ENCODE data around the gene RAB3GAP2.
A peak's percentile ranks its signal among the peaks of the same experiment; 100 is the strongest.
"Not testable (repeated sequence)": the region's sequence is repeated elsewhere in the genome, so short reads cannot be mapped to it uniquely, and the experiment has no call there.

The RAB3GAP2 gene

DNA sequence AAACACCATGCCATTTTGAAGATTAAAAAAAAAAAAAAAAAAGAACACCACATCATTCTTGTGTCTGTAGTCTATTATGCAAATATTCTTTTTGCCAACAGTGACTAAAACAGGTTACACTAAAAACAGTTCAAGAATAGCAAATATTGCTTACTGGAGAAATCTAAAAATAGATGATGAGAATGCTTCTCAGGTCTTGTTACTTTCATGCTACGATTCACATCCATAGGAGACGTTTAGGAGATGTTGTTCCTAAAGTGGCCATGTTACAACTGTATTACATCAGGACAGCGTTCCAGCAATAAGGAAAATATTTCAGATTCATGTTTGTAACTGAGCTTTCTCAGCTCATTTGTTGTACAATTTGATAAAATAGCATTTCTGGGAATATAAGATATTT, 32.3 kb downstream of the RAB3GAP2 start:
- DNase-seq (ENCODE audit: low spot score), result no peak

DNA sequence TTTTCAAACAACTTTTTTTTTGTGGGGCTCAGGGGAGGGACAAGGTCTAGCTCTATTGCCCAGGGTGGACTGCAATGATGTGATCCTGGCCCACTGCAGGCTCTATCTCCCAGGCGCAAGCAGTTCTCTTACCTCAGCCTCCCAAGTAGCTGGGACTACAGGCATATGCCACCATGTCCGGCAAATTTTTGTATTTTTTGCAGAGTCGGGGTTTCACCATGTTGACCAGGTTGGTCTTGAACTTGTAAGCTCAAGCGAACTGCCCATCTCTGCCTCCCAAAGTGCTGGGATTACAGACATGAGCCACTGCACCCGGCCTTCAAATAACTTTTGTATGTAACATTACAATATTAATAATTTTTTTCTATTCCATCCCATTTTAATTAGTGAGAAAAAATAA, 33.0 kb downstream of the RAB3GAP2 start:
- no peak for DNase-seq (ENCODE audit: low spot score)

DNA sequence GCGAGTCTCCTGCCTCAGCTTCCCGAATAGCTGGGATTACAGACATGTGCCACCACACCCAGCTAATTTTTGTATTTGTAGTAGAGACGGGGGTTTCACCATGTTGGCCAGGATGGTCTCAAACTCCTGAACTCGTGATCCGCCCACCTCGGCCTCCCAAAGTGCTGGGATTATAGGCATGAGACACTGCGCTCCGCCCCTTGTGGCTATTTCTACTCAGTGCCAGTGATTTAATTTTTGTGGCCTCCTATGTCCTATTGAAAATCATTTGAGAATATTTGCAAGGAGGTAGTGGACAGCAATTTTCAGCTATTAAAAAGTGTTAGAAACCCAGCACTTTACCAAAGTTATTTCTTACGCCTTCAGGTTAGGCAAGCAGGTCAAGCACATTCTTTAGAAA, 36.0 kb downstream of the RAB3GAP2 start:
- not testable (repeated sequence) for DNase-seq (ENCODE audit: low spot score)

DNA sequence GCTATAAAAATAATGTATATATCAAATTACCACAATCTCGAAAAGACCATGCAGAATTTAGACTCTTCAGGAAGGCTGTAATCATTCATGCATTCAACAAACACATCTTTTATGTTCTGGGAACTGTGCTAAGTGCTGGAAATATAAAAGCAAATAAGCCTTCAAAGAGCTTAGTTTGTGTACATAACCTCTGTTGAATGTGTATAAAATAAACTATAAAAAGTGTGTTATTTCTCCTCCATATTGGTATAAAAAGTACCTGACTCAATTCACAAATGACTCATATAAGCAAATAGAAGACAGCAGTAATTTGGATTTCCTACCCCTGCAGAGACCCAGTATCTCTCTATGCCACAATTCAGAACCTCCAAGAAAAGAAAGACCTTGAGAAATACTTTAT, 36.8 kb downstream of the RAB3GAP2 start:
- DNase-seq (ENCODE audit: low spot score), result no peak

DNA sequence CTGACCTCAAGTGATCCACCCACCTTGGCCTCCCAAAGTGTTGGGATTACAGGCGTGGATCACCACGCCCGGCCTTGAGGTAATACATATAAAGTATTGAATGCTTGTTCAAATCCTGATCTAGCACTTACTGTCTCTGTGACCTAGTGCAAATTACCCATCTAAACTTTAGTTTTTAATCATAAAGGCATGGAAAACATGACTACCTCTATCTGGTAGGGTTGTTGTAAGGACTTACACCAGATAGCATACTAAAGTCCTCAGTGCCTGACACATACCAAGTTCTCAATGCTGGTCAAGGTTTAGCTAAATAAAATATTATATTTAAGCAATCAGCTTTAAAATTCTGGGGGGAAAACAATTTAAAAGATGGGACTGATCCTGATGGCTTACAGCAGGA, 38.3 kb downstream of the RAB3GAP2 start:
- no peak for DNase-seq (ENCODE audit: low spot score)

DNA sequence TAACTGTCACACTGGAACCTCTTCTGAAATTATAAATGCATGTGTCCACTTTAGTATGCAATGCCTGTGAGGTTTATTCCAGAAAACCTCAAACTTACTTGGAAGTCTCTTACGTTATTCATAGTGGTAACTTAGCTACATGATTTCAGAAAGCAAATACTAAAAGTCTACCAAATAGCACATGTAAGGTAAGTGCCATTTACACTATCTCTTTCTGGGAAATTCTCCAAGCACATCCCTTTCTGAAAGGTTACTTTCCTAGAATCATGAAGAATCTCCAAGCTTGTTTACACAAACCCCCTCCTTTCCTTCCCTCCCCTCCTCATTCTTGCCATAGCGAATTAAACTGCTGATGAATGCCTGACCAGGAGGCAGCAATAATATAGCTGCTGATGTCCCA, 42.5 kb downstream of the RAB3GAP2 start:
- no peak for DNase-seq (ENCODE audit: low spot score)

DNA sequence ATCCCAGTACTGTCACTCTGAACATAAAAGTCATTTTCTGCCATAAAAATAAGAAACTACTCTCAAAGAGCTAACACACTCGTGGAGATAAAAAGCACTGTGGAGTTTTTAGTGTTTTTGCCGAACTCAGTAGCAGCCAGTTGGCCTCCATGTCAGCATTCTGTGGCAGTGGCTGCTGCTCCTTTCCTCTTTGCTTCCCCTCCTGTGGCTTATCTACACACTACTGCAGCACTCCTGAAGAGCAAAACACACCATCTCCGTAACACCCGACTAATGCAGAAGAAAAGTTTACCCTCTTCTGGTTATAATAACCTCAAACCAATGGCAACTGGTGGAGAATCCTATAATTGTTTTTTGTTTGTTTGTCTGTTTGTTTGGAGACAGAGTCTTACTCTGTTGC, 44.9 kb downstream of the RAB3GAP2 start:
- DNase-seq (ENCODE audit: low spot score), result no peak

DNA sequence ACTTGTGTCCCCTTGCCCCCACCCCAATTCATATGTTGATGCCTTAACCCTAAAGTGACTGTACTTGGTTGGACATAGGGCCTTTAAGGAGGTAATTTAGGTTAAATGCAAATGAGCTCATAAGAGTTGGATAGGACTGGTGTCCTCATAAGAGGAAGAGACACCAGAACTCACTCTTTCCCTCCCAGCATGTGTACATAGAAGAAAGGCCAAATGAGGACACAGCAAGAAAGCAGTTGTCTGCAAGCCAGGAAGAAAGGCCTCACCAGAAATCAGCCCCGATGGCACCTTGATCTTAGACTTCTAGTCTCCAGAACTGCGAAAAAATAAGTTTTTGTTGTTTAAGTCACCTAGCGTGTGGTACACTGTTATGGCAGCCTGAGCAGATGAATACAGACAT, 45.5 kb downstream of the RAB3GAP2 start:
- no peak for DNase-seq (ENCODE audit: low spot score)

DNA sequence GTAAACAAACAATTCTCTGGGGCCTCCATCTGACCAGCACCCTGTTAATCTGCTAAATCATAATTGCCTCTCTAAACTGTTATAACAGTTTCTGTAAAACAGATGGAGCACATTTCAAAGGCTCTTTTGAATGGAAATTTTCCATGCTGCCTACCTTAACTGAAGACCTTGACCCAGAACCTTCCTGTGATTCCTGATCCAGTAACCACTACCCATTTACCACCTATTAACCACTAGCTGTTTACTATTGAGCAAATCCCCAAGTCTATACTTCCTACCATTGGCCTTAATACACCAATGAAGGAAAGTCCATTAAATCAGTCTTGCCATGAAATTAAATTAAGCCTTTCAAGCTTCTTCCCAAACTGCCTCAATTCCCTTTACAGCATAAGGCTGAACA, 46.3 kb downstream of the RAB3GAP2 start:
- no peak for DNase-seq (ENCODE audit: low spot score)

DNA sequence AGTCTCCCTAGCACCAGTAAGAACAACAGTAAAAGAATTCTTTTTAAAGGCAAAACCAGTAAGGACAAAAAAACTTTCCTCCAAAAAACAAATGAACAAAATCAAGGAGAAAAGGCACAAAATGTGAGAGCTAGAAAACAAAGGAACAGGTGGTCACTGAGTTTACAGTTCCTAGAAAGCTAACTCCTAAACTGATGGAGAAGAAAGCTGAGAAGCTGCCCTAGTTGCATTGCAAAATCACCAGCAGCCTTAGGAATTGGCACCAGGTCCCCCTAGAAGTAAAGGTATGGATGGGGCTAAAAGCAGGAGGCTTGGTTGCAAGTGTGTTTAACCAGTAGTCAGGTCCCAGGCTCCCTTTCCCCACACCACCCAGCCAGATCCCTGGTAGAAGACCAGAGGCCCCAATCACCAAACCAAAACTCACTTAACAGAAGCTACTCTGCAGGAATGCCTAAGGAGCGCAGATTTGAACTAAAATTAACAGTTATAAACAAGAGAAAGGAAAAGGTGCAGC, 47.6 kb downstream of the RAB3GAP2 start:
- DNase-seq (ENCODE audit: low spot score), result no peak

DNA sequence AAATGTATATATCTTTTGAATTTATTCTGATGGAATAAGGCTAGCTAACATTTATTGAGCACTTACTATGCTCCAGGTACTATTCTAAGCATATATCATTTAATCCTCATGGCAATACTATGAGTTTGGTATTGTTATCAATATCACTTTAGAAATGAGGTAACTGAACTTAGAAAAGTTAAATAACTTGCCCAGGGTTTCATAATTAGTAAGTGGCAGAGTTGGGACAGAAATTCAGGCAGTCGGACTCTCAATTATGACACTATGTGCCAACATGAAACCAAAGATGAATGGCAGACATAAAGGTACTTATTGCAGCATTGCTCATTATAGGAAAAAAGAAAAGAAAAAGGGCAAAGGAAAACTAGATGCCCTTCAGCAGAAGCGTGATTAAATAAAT, 48.2 kb downstream of the RAB3GAP2 start:
- DNase-seq (ENCODE audit: low spot score), result no peak

DNA sequence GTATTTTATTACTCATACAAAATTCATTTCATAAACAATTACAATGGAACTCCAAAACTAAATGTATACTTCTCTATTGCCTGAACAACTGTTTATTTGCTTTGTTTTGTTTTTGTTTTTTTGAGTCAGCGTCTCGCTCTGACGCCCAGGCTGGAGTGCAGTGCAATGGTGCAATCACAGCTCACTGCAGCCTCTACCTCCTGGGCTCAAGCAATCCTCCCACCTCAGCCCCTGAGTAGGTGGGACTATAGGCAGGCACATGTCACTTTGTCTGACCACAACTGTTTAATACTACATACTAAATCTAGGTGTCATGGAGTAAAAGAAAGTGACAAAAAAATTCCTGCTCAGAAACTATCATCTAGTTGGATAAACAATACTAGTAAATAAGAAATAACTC, 49.3 kb downstream of the RAB3GAP2 start:
- DNase-seq (ENCODE audit: low spot score), result no peak

DNA sequence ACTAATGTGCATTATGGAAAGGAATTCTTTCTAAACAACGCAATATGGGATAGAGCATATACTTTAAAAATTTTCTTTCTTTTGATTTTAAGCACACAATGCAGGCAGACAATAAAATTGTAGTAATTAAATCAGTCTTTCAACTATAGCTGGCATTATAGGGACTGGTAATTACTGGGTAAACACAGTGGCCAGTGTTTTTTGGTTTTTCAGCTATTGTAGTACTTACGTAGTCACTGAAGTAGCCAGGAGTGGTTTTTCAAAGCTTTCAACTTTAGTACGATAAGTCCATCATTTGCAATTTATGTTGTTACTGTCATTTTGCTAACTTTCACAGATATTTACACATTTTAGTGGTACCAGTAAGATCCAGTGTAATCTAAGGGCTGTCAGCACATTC, 50.6 kb downstream of the RAB3GAP2 start:
- no peak for DNase-seq (ENCODE audit: low spot score)

DNA sequence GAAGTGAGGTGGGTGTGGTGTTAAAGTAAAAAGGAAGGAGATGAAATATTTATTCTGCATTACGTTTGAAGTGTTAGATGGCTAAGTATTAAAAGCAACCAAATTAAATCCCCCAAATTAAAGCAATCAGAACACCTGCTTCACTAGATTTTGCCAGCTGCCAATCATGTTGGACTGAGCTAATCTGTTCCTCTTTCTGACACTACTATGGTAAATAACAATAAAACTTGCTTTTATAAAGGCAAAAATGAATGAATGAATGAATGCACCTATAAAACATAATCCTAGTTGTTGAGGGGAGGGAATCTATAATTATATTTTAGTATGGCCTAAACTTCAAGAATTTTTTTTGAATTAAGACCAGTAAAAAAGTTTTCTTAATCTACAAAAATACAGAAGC, 51.0 kb downstream of the RAB3GAP2 start:
- no peak for DNase-seq (ENCODE audit: low spot score)

DNA sequence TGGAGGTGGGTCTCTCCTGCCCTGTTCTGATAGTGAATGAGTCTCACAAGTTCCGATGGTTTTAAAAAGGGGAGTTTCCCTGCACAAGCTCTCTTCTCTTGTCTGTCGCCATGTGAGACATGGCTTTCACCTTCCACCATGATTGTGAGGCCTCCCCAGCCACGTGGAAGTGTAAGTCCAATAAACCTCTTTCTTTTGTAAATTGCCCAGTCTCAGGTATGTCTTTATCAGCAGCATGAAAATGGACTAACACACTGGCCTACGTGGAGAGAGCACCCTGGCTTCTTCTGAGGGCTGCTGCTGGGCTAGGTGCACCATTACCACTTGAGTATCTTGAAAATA, 51.6 kb downstream of the RAB3GAP2 start:
- DNase-seq (ENCODE audit: low spot score), result not testable (repeated sequence)

DNA sequence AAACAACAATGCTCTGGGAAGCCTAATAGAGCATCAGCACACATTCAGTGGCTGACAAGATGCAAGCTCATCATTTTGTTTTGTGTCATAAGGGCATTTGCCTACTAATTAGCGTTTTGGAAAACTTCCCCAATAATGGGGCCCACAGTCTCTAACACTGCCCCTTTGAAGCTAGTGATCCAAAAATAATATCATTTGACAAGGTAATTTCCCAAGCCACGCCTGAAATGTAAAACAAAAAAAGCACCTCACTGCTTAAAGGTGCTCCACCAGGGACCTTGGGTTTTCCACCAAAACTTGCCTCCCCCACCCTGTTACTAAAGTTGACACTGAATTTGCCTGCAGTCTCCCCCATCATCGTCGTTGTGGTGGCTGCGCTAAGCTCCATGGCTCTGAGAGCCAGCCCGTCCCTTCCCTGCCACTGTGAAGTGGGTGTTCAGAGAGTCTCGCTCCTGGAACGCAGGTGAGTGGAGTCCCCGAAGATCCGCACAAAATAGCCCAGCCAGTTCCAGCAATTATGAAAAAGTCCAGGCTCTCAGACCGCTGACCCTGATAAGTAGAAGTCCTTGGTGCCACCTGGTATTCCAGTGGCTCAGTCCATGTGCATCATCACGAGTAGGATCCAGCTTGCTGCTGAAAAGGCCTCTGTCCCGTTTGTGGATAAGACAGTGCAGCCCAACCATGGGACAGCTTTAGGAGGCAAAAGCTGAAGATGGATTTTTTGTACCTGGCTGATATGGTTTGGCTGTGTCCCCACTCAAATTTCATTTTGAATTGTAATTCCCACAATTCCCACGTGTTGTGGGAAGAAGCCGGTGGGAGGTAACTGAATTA, 52.2 kb downstream of the RAB3GAP2 start:
- DNase-seq (ENCODE audit: low spot score), result no peak

DNA sequence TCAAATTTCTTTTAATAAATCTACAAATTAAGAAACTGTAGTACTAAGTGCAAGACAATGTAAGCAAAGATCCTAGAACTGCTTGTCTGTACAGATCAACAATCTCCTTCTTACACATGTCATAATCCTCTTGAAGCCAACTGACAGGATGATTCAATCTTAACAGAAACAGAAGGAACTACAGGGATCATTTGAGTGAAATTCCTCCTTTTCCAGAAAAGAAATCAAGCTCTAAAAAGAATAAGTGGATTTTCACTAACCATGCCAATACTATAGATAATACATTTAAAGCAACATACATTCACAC, 53.2 kb downstream of the RAB3GAP2 start:
- DNase-seq (ENCODE audit: low spot score), result no peak

DNA sequence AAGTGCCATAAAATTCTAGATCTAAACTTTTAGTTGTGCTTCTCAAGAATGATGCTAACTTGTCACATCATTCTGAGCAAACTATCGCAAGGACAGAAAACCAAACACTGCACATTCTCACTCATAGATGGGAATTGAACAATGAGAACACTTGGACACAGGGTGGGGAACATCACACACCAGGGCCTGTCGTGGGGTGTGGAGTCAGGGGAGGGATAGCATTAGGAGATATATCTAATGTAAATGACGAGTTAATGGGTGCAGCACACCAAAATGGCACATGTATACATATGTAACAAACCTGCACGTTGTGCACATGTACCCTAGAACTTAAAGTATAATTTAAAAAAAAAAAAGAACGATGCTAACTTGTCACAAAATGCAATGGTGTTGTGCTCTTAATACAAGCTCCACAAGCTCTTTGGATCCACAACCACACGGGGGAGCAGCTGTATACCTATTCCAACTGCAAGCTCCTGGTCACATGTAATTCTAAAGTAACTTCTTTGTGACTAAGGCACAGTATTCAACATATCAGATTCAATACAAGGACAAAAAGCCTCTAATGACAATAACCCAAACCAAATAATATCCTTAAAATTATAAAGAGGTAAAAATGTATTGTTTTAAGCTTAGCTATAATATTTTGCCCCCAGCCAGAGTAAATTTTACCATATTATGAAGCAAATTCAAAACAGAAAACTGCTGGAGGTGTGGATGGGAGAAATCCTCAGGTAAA, 53.7 kb downstream of the RAB3GAP2 start:
- DNase-seq (ENCODE audit: low spot score), result peak; percentile 42

DNA sequence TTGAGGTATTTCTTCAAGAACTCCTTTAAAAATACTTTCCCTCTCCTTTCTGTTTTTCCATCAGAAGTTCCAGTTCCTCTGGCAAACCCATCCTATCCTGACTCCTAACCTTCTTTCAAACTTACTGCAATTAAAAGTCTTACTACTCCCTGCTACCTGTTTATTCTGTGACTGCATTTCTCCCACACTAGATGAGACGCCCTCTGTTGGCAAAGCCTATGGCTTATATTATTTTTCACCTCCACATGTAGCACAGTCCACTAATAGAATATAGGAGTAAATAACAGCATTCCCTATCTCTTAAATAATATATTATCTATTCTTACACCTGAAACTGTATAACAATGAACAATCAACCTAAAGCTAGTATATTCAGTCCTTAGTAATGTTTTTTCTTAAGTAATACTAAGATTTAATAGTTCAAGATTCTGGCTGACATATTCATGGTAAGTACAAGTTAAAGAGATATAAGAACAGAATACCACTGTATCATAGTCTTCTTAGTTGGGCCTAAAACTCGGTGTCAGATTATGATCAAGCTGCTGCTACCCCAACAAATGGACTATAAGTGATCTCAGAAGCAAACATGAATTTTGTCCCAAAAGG, 54.8 kb downstream of the RAB3GAP2 start:
- DNase-seq (ENCODE audit: low spot score), result peak; percentile 4

DNA sequence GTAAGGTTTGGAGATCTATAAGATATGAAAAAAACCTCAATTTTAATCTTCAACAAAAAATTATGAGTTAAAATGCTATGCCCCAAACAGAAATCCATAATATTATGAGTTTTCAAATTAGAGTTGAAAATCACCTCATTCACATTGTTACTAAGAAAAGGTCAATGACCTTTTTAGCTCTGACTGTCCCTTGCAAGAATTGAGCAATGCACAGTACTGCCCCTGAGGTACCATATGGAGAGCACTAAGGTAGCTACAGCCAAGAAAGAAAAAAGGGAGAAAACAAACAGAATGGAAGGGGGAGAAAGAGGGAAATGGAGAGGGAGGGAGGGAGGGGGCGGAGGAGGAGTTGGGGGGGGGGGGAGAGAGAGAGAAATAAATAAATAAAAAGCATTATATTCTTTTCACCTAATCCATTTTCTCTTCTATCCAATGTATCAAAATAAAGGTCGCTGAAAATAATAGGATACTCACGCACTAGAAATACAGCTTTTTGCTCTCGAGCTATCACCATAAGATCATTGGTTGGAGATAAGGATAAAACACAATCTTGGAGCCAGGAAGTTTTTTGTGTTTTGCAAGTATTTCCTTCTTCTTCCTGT, 58.8 kb downstream of the RAB3GAP2 start:
- peak; percentile 3 for DNase-seq (ENCODE audit: low spot score)

DNA sequence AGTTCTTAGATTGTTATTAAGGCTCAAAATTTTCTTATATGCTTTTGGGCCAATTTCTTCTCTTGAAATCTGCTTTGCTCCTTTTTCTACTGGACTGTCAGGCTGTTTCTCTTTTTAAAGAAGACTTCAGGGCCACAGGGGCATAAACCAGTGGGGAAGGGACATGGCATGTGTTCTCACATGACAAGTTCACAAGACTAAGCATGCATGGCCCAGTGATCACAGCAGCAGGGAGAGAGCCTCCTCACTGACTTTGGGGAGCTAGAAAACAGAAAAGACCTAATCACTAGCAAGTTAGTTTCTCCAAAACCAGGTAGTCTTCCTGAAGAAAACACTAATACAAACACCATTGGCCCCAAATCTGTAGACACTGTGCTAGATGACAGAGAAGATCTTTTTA, 64.8 kb downstream of the RAB3GAP2 start:
- no peak for DNase-seq (ENCODE audit: low spot score)

DNA sequence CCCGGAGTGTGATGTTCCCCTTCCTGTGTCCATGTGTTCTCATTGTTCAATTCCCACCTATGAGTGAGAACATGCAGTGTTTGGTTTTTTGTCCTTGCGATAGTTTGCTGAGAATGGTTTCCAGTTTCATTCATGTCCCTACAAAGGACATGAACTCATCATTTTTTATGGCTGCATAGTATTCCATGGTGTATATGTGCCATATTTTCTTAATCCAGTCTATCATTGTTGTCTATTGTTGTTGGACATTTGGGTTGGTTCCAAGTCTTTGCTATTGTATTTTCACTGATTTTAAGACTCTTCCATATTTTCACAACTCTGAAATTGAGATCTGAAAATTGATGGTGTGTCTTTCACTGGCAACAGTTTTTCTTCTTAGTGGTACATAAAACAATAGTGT, 67.5 kb downstream of the RAB3GAP2 start:
- not testable (repeated sequence) for DNase-seq (ENCODE audit: low spot score)

DNA sequence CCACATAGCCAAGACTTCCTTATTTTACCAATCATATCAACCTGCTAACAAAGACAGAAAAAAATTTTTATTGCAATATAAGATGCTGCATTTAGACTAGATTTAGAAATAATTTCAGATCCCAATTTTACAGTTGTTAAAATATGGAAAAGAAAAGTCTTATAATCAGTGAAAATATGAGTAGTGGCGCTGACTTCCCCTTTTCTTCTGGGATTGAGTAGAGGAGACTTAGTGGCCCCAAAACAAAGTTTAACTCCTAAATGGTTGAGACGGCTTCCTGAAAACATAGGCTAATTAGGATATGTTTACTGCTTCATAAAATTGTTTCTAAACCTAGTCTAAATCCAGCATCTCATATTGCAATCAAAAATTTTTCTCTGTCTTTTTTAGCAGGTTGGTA, 68.4 kb downstream of the RAB3GAP2 start:
- DNase-seq (ENCODE audit: low spot score), result no peak

All from GM03348 (cell line).